ENCODE measurements around the gene UNC80. TPM values are rescaled to one million over a fixed set of nuclear protein-coding genes. Genes with fewer than 3 reads are reported as not detected.

UNC80 gene
- total and polyA plus RNA-seq, 2 donors from 2014 or later: 0.04 to 0.06 TPM

DNA sequence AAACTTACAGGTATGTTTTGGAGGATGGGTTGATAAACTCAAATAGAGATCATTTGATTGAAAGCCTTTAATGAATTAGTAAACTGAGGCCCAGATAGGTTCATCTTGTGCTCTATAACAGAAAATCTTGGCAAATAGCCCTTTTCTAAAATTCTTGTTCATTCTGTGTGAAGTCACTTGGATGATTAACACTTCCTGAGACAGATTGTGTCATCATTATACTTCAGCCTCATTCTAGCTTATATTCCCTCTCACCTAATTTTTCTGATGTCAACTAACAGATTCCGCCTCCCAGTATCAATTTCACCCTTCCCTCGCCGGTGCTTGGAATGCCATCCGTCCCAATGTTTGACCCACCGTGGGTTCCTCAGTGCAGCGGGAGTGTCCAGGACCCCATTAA lies 146.6 kb downstream of the UNC80 start:
- H3K4me1 ChIP-seq (ENCODE audit: control insufficient read depth in 2 of 3, insufficient read depth in 2 of 3, low read depth in 1 of 3, low read length in 3 of 3): no peaks in the 10 kb centered on the region
- H3K9me3 ChIP-seq (ENCODE audit: control insufficient read depth in 2 of 3, insufficient read depth in 1 of 3, low read length in 3 of 3): no peaks in the 10 kb centered on the region
- intact Hi-C loops (cut with DNase I): no loop called here

DNA sequence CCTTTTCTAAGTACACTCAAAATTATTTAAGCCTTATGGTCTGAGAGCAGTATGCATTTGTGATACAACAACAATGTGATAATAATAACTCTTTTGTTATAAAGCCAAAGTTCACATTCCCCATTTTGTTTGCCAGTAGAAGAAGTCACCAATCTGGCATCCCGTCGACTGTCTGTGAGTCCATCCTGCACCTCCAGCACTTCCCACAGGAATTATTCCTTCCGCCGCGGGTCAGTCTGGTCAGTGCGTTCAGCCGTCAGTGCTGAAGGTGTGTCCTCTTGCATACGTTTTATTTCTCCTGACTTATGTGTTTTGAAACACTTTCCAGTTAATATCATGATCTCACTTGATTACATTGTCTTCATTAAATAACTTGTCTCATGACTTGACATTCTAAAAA lies 150.5 kb downstream of the UNC80 start:
- Histone ChIP-seq H3K4me1 (ENCODE audit: control insufficient read depth in 2 of 3, insufficient read depth in 2 of 3, low read depth in 1 of 3, low read length in 3 of 3) (no peaks in the 10 kb centered on the region), H3K27ac (ENCODE audit: low read depth in 2 of 2, low read length in 2 of 2) (no peak overlapping the region), H3K36me3 (ENCODE audit: control insufficient read depth in 2 of 3, insufficient read depth in 3 of 3, low read length in 3 of 3) (no peaks in the 10 kb centered on the region), H3K4me3 (ENCODE audit: low read length in 3 of 3) (no peak overlapping the region), H3K9me3 (ENCODE audit: control insufficient read depth in 2 of 3, insufficient read depth in 1 of 3, low read length in 3 of 3) (no peaks in the 10 kb centered on the region), H3K9ac (ENCODE audit: low read length in 3 of 3) (no peak overlapping the region), H3K27me3 (ENCODE audit: control insufficient read depth, insufficient read depth, low read length) (no peaks in the 10 kb centered on the region)
- FAIRE-seq (no peak), DNase-seq (no peak)
- TF ChIP-seq, protein P1, sequence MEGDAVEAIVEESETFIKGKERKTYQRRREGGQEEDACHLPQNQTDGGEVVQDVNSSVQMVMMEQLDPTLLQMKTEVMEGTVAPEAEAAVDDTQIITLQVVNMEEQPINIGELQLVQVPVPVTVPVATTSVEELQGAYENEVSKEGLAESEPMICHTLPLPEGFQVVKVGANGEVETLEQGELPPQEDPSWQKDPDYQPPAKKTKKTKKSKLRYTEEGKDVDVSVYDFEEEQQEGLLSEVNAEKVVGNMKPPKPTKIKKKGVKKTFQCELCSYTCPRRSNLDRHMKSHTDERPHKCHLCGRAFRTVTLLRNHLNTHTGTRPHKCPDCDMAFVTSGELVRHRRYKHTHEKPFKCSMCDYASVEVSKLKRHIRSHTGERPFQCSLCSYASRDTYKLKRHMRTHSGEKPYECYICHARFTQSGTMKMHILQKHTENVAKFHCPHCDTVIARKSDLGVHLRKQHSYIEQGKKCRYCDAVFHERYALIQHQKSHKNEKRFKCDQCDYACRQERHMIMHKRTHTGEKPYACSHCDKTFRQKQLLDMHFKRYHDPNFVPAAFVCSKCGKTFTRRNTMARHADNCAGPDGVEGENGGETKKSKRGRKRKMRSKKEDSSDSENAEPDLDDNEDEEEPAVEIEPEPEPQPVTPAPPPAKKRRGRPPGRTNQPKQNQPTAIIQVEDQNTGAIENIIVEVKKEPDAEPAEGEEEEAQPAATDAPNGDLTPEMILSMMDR (IDR thresholded peaks at IDR 0.05; ENCODE audit: borderline replicate concordance, extremely low read depth, insufficient read depth): no peak
- intact Hi-C loops (cut with DNase I): no loop called here

More for the DNA sequence above, 146.6 kb downstream of the UNC80 start:
- no peaks in the 10 kb centered on the region for H3K36me3 ChIP-seq (ENCODE audit: control insufficient read depth in 2 of 3, insufficient read depth in 3 of 3, low read length in 3 of 3)
- no peak overlapping the region for H3K4me3 ChIP-seq (ENCODE audit: low read length in 3 of 3)
- no peak overlapping the region for H3K27ac ChIP-seq (ENCODE audit: low read depth in 2 of 2, low read length in 2 of 2)
- no peak overlapping the region for H3K9ac ChIP-seq (ENCODE audit: low read length in 3 of 3)
- TF ChIP-seq, protein P1 (IDR thresholded peaks at IDR 0.05; ENCODE audit: borderline replicate concordance, extremely low read depth, insufficient read depth): no peak
- FAIRE-seq (no peak), DNase-seq (no peak)
- H3K27me3 ChIP-seq (ENCODE audit: control insufficient read depth, insufficient read depth, low read length): no peaks in the 10 kb centered on the region

- FAIRE-seq (no peak), DNase-seq (no peak)
- H3K9me3 ChIP-seq (ENCODE audit: control insufficient read depth in 2 of 3, insufficient read depth in 1 of 3, low read length in 3 of 3): no peaks in the 10 kb centered on the region
- intact Hi-C loops (cut with DNase I): no loop called here
- H3K4me3 ChIP-seq (ENCODE audit: low read length in 3 of 3): no peak overlapping the region
- H3K4me1 ChIP-seq (ENCODE audit: control insufficient read depth in 2 of 3, insufficient read depth in 2 of 3, low read depth in 1 of 3, low read length in 3 of 3): no peaks in the 10 kb centered on the region
- no peaks in the 10 kb centered on the region for H3K36me3 ChIP-seq (ENCODE audit: control insufficient read depth in 2 of 3, insufficient read depth in 3 of 3, low read length in 3 of 3)
- no peak overlapping the region for H3K27ac ChIP-seq (ENCODE audit: low read depth in 2 of 2, low read length in 2 of 2)
- TF ChIP-seq, protein P1 (IDR thresholded peaks at IDR 0.05; ENCODE audit: borderline replicate concordance, extremely low read depth, insufficient read depth): no peak
- H3K27me3 ChIP-seq (ENCODE audit: control insufficient read depth, insufficient read depth, low read length): no peaks in the 10 kb centered on the region
- H3K9ac ChIP-seq (ENCODE audit: low read length in 3 of 3): no peak overlapping the region
Observed at GRCh38 chr2:209929369-209929768, 157.7 kb downstream of the UNC80 start.
